GM21390 (cell line): ENCODE data around the gene THSD4.
"Not testable (repeated sequence)": the region's sequence is repeated elsewhere in the genome, so short reads cannot be mapped to it uniquely, and the experiment has no call there.

ENCODE experiments used
- ATAC-seq: cut with Tn5 transposase; IDR thresholded peaks from one replicate; pipeline ENCODE4 v1.9.1; 2021; ENCODE audit not compliant: unreplicated experiment

The THSD4 gene

GRCh38 chr15:71698742-71699141, 583.5 kb downstream of the THSD4 start:
- ATAC-seq: no peak

GRCh38 chr15:71699977-71700376, 584.7 kb downstream of the THSD4 start:
- ATAC-seq: no peak

- ATAC-seq: no peak
These were observed 586.5 kb downstream of the THSD4 start for GRCh38 chr15:71701808-71702207.

- no peak for ATAC-seq
These were observed 587.2 kb downstream of the THSD4 start for GRCh38 chr15:71702496-71702895.

GRCh38 chr15:71705151-71705550, 589.9 kb downstream of the THSD4 start:
- no peak for ATAC-seq

GRCh38 chr15:71706461-71707229, 591.4 kb downstream of the THSD4 start:
- ATAC-seq: no peak

- ATAC-seq: no peak
These were observed 592.2 kb downstream of the THSD4 start for GRCh38 chr15:71707230-71708050.

- no peak for ATAC-seq
These were observed 592.8 kb downstream of the THSD4 start for GRCh38 chr15:71708051-71708429.

GRCh38 chr15:71708741-71709140, 593.5 kb downstream of the THSD4 start:
- no peak for ATAC-seq

GRCh38 chr15:71709808-71710418, 594.6 kb downstream of the THSD4 start:
- ATAC-seq: no peak

- ATAC-seq: no peak
These were observed 596.9 kb downstream of the THSD4 start for GRCh38 chr15:71712182-71712581.

- no peak for ATAC-seq
These were observed 598.0 kb downstream of the THSD4 start for GRCh38 chr15:71713191-71713809.

GRCh38 chr15:71715914-71716313, 600.6 kb downstream of the THSD4 start:
- no peak for ATAC-seq

- ATAC-seq: no peak
These were observed 601.7 kb downstream of the THSD4 start for GRCh38 chr15:71716990-71717389.

- no peak for ATAC-seq
These were observed 603.0 kb downstream of the THSD4 start for GRCh38 chr15:71718116-71718910.

- ATAC-seq: no peak
These were observed 608.1 kb downstream of the THSD4 start for GRCh38 chr15:71723344-71723743.

GRCh38 chr15:71725207-71725955, 610.1 kb downstream of the THSD4 start:
- ATAC-seq: not testable (repeated sequence)

GRCh38 chr15:71728881-71729280, 613.6 kb downstream of the THSD4 start:
- ATAC-seq: no peak

- ATAC-seq: no peak
These were observed 614.0 kb downstream of the THSD4 start for GRCh38 chr15:71729319-71729718.
